H1 (cell line): ENCODE results near the gene SLC38A7. TPM values are rescaled to one million over a fixed set of nuclear protein-coding genes. Genes with fewer than 3 reads are reported as not detected.

Experiments
- MAFK ChIP-seq: IDR thresholded peaks from 2 replicates; pipeline ENCODE4 v1.6.1; 2012; ENCODE audit warnings: low read depth, mild to moderate bottlenecking, improper control_type of control experiment, low read length
- USF2 ChIP-seq: IDR thresholded peaks from 2 replicates; pipeline ENCODE4 v1.6.1; 2011; ENCODE audit warnings: low read length, improper control_type of control experiment
- polyA plus RNA-seq, 7 experiments: library from polyadenylated mRNA; depleted of rRNA in 3 of 7; stranded (reverse) in 5 of 7; unstranded in 2 of 7; fragments of >200 nt in 5 of 7; fragments of 200-250 nt in 2 of 7; gene quantifications; 1 replicate in 5 of 7; 2 replicates in 1 of 7; 4 replicates in 1 of 7; pipeline versions ENCODE4 v1.2.1 to v1.2.3, GENCODE V29; 2011 to 2013; ENCODE audit warnings: missing spikeins in 2 of 7, mixed read lengths in 2 of 7
- total RNA-seq: library from RNA; stranded (reverse); fragmentation: NEBNext Ultra II Directional; extraction: Animal tissue kit (Norgen Biotek cat#: 25700); gene quantifications from 2 replicates; pipeline ENCODE4 v1.2.1, GENCODE V29; 2021

Gene SLC38A7
- total and polyA plus RNA-seq, 2 of the 8 experiments (the other 6 are each of a cell fraction or from before 2014, with no cell fraction given): 26.7 to 28.0 TPM

GRCh38 chr16:58651965-58652348, 32.6 kb downstream of the SLC38A7 start (continued):
- TF ChIP-seq USF2: no peak
- no peak for TF ChIP-seq MAFK
